Superior temporal gyrus (tissue), 1 donor: ENCODE measurements around the gene OBSCN.

Source experiments
- DNase-seq: peaks from one replicate; pipeline ENCODE4 v3.0.0-alpha.2; 2016; ENCODE audit errors: extremely low spot score

The OBSCN gene

DNA sequence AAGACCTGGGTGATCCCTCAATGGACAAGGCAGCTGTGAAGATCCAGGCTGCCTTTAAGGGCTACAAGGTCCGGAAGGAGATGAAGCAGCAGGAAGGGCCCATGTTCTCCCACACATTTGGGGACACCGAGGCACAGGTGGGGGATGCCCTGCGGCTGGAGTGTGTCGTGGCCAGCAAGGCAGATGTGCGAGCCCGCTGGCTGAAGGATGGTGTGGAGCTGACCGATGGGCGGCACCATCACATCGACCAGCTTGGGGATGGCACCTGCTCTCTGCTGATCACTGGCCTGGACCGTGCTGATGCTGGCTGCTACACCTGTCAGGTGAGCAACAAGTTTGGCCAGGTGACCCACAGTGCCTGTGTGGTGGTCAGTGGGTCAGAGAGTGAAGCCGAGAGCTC, 113.6 kb downstream of the OBSCN start:
- DNase-seq = no peak

GRCh38 chr1:228321895-228322294, 114.1 kb downstream of the OBSCN start:
- DNase-seq = no peak

GRCh38 chr1:228323401-228323800, 115.6 kb downstream of the OBSCN start:
- no peak for DNase-seq

DNA sequence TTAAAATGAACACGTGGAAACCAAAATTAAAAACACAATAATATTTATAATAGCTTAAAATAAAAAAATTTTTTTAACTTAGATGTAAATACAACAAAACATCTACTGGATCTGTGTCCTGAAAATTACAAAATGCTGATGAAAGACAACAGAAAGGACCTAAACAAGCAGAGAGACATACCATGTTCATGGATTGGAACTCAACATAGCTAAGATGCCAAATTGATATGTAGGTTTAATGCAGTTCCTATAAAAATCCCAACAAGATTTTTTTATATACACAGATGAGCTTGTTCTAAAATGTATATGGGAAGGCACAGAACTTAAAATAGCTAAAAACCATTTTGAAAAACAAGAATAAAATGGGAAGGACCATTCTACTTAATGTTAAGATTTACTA, 117.4 kb downstream of the OBSCN start:
- DNase-seq = no peak

GRCh38 chr1:228329887-228330286, 122.0 kb downstream of the OBSCN start:
- no peak for DNase-seq

DNA sequence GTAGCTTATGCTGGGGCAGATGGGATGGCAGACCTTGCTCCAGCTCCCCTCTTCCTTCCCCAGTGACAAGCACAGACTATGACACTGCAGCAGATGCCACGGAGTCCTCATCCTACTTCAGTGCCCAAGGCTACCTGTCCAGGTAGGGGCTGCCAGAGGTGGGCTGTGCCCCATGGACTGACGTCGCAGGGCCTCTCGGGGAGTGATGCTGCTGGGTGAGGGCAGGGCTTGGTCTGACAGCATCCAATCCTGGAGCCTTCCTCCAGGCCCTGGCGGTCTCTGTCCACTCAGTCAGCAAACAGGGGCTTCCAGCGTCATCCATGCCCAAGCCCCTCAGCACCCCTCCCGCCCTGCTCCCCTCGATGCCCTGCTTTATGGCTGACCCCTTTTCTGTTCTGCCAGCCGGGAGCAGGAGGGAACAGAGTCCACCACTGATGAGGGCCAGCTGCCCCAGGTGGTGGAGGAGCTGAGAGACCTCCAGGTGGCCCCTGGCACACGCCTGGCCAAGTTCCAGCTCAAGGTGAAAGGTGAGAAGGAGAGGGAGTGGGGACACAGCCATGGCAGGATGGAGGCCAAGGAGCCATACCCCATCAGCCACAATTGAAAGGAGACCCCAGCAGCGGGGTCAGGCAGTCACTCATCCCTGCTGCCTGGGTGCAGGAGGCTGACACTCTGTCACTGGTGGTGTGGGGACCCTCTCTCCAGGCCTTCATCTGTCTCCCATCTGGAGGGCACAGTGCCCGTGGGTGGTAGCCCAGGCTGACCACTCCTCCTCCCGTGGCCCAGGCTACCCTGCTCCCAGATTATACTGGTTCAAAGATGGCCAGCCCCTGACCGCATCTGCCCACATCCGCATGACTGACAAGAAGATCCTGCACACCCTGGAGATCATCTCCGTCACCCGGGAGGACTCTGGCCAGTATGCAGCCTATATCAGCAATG, 125.2 kb downstream of the OBSCN start:
- no peak for DNase-seq

- DNase-seq = no peak
Observed at GRCh38 chr1:228333739-228334115, 125.9 kb downstream of the OBSCN start.

GRCh38 chr1:228334226-228334935, 126.5 kb downstream of the OBSCN start:
- DNase-seq = no peak

DNA sequence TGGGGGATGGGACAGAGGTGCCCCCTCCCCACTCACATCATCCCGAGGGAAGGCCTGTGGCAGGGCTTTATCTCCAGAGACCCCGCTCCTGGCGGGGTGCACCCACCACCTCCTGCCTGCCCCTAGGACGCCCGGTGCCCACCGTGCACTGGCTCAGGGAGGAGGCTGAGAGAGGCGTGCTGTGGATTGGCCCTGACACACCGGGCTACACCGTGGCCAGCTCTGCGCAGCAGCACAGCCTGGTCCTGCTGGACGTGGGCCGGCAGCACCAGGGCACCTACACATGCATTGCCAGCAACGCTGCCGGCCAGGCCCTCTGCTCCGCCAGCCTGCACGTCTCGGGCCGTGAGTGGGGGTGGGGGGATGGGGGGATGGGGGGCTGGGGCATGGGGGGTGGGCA, 127.1 kb downstream of the OBSCN start:
- no peak for DNase-seq

GRCh38 chr1:228335406-228336307, 127.8 kb downstream of the OBSCN start:
- no peak for DNase-seq

DNA sequence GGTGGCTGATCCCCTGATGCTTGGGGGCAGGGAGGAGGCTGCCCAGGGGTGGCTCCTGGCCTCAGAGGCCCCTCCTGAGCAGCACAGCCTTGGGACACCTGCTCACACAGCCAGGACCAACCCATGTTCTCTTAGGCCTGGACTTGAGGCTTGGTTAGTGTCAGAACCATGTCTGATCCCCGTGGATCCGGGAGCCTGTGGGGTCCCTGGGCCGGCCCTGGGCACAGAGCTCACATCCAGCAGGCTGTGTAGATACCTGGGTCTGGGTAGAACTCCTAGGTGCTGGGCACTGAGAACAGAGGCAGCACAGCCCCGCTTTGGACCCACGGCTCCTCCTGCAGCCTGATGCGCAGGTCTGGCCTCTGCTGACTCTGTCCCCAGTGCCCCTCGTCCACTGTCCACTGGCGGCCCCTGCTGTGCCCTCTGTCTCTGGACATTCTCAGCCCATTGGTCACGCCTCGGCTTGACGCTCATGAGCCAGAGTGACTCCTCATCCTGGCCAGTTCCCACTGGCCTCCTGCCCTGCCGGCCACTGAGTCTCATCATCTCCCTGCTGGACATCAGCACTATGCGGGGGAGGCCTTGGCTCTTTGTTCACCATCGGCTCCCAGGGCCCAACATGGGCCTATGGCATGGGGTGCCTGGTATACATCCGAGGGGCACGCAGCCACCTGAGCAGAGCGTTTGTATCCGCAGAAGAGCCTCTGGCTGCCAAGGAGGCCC, 128.6 kb downstream of the OBSCN start:
- no peak for DNase-seq

DNA sequence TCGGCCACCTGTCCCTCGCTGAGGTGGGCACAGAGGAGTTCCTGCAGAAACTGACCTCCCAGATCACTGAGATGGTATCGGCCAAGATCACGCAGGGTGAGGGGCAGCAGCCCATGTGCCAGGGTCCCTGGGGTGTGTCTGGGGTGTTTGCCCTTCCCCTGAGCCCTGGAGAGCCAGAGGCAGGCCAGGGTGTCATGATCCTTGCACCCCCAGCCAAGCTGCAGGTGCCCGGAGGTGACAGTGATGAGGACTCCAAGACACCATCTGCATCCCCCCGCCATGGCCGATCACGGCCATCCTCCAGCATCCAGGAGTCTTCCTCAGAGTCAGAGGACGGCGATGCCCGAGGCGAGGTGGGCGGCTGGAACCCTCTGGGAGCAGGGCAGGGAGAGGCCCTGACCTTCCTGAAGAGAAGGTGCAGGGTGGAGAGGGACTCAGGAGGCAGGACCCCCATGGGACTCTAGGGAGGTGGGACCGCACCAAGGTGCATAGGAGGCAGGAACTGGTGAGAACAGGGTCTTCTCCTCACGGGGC, 129.3 kb downstream of the OBSCN start:
- DNase-seq = no peak

- DNase-seq = no peak
Observed at GRCh38 chr1:228337711-228338520, 130.1 kb downstream of the OBSCN start.

GRCh38 chr1:228338521-228339051, 130.7 kb downstream of the OBSCN start:
- no peak for DNase-seq

- DNase-seq = no peak
Observed at GRCh38 chr1:228339059-228339704, 131.3 kb downstream of the OBSCN start.

- no peak for DNase-seq
Observed at GRCh38 chr1:228339766-228340685, 132.2 kb downstream of the OBSCN start.

DNA sequence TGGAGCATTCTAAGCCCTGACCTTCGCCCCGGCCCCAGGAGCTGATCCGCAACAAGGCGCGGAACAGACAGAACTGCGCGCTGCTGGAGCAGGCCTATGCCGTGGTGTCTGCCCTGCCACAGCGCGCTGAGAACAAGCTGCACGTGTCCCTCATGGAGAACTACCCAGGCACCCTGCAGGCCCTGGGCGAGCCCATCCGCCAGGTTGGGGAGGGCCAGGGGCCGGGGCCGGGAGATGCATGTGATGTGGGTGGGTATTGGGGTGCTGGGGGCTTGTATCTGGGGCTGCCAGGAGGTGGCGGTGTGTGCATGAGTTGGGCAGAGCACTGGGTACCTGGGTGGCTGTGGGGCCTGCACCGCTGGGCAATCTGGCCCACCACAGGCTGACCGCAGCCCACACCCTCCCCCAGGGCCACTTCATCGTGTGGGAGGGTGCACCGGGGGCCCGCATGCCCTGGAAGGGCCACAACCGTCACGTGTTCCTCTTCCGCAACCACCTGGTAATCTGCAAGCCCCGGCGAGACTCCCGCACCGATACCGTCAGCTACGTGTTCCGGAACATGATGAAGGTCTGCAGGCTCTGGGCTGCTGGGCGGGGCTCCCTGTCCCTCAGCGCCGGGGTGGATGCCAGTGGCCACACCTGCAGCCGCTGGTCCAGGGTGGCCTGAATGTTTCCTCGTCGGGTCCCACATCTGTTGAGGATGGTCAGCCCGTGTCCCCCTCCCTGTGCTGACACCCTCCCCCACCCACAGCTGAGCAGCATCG, 133.0 kb downstream of the OBSCN start:
- DNase-seq = no peak

DNA sequence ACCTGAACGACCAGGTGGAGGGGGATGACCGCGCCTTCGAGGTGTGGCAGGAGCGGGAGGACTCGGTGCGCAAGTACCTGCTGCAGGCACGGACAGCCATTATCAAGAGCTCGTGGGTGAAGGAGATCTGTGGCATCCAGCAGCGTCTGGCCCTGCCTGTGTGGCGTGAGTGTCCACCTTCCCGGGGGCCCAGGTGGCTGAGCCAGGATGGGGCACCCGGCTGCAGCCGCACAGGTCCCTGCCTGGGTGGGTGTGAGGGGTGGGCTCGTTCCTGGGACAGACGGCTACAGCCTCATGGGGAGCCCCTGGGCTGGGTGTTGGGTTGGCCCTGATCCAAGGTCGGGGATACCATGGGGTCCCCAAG, 133.6 kb downstream of the OBSCN start:
- DNase-seq = no peak
